ENCODE measurements around the gene MACROD2. TPM values are rescaled to one million over a fixed set of nuclear protein-coding genes. Genes with fewer than 3 reads are reported as not detected.

The MACROD2 gene
- total RNA-seq, 1 experiment from 2014 or later, result 3.7 TPM

GRCh38 chr20:15091421-15092037, 1096.2 kb downstream of the MACROD2 start:
- ChIA-PET POLR2A (no interaction called here), RAD21 (ENCODE audit: low non-redundant PET in 1 of 2, low total read pairs in 2 of 2, uncharacterized antibody in 2 of 2, unreplicated experiment in 2 of 2) (no interaction called here)

GRCh38 chr20:15098351-15098750, 1103.0 kb downstream of the MACROD2 start:
- intact Hi-C loops (cut with micrococcal nuclease), result no loop called here
- H3K27me3 ChIP-seq (ENCODE audit: insufficient read depth, low read length), result no peaks in the 10 kb centered on the region
- no peaks in the 10 kb centered on the region for H4K20me1 ChIP-seq (ENCODE audit: insufficient read depth)
- BruUV-seq (replicated peaks), result no TSS peak
- no peak overlapping the region for H3K4me3 ChIP-seq (replicated peaks in 1 of 2; ENCODE audit: low read depth in 1 of 2, low read length in 2 of 2)
- CTCF ChIA-PET, result no interaction called here
- no peak overlapping the region for H2AFZ ChIP-seq (ENCODE audit: low read depth, low read length, poor library complexity, severe bottlenecking)
- H3K4me2 ChIP-seq (ENCODE audit: low read length), result no peak overlapping the region
- no peaks in the 10 kb centered on the region; a peak in 1 of 4 replicates for H3K9me3 ChIP-seq (ENCODE audit: control insufficient read depth in 1 of 2, insufficient read depth in 1 of 2, low read depth in 1 of 2, low read length in 2 of 2)
- no peaks in the 10 kb centered on the region for H3K79me2 ChIP-seq (ENCODE audit: insufficient read depth, low read length)
- no peak for DNase-seq (ENCODE audit: low read depth, low spot score)
- H3K36me3 ChIP-seq (ENCODE audit: control insufficient read depth in 1 of 2, insufficient read depth in 2 of 2, low read length in 2 of 2), result no peaks in the 10 kb centered on the region
- RAD21 ChIA-PET (ENCODE audit: low non-redundant PET in 1 of 2, low total read pairs in 2 of 2, uncharacterized antibody in 2 of 2, unreplicated experiment in 2 of 2), result no interaction called here
- no peak overlapping the region for H3K9ac ChIP-seq (ENCODE audit: low read length)
- POLR2A ChIA-PET, result no interaction called here
- no peak overlapping the region for H3K27ac ChIP-seq (ENCODE audit: low read depth, low read length)
- H3K9me2 ChIP-seq (ENCODE audit: insufficient read depth), result no peaks in the 10 kb centered on the region
- no peak for ATAC-seq
- H3K4me1 ChIP-seq (ENCODE audit: control insufficient read depth in 1 of 2, insufficient read depth in 2 of 2, low read length in 2 of 2), result no peaks in the 10 kb centered on the region
- TF ChIP-seq POLR2A (IDR thresholded peaks at IDR 0.05; ENCODE audit: borderline replicate concordance, extremely low read depth, insufficient read depth, insufficient read length), result no peak
- TF ChIP-seq POLR2AphosphoS5 (IDR thresholded peaks at IDR 0.05; ENCODE audit: low read depth, low read length), result no peak
- no peak for TF ChIP-seq EZH2phosphoT487 (IDR thresholded peaks at IDR 0.05; ENCODE audit: borderline replicate concordance)
- no peak for TF ChIP-seq TCF7L2 (IDR thresholded peaks at IDR 0.05; ENCODE audit: borderline replicate concordance, extremely low read depth, insufficient read depth, insufficient read length)
- TF ChIP-seq CEBPB (IDR thresholded peaks at IDR 0.05; ENCODE audit: low read depth), result no peak
- no peak for TF ChIP-seq CBX3 (IDR thresholded peaks at IDR 0.05; ENCODE audit: low read depth)
- no peak for TF ChIP-seq ZFX (IDR thresholded peaks at IDR 0.05)
- no peak for TF ChIP-seq YY1 (IDR thresholded peaks at IDR 0.05; ENCODE audit: extremely low read depth, insufficient replicate concordance, low read depth, low read length)
- TF ChIP-seq MAX (IDR thresholded peaks at IDR 0.05), result no peak
- TF ChIP-seq CTCF (IDR thresholded peaks at IDR 0.05 in 2 of 3, conservative IDR thresholded peaks at IDR 0.05 in 1 of 3; ENCODE audit: borderline replicate concordance in 1 of 3, insufficient read depth in 1 of 3, low read depth in 2 of 3, low read length in 2 of 3), result no peak
- no peak for TF ChIP-seq SIN3A (IDR thresholded peaks at IDR 0.05; ENCODE audit: low read depth)
- TF ChIP-seq EZH2 (IDR thresholded peaks at IDR 0.05), result no peak
- no peak for TF ChIP-seq FOSL1 (IDR thresholded peaks at IDR 0.05; ENCODE audit: low read depth)
- TF ChIP-seq SP1 (IDR thresholded peaks at IDR 0.05; ENCODE audit: low read depth), result no peak

More at GRCh38 chr20:15091421-15092037, 1096.2 kb downstream of the MACROD2 start:
- CTCF ChIA-PET, result no interaction called here
- no peaks in the 10 kb centered on the region for H3K36me3 ChIP-seq (ENCODE audit: control insufficient read depth in 1 of 2, insufficient read depth in 2 of 2, low read length in 2 of 2)
- no TSS peak for BruUV-seq (replicated peaks)
- no peak for TF ChIP-seq CEBPB (IDR thresholded peaks at IDR 0.05; ENCODE audit: low read depth)
- no peak for TF ChIP-seq POLR2AphosphoS5 (IDR thresholded peaks at IDR 0.05; ENCODE audit: low read depth, low read length)
- no peak for TF ChIP-seq POLR2A (IDR thresholded peaks at IDR 0.05; ENCODE audit: borderline replicate concordance, extremely low read depth, insufficient read depth, insufficient read length)
- TF ChIP-seq ELF1 (IDR thresholded peaks at IDR 0.05; ENCODE audit: borderline replicate concordance, low read depth), result no peak
- TF ChIP-seq FOSL1 (IDR thresholded peaks at IDR 0.05; ENCODE audit: low read depth), result no peak
- TF ChIP-seq CBX3 (IDR thresholded peaks at IDR 0.05; ENCODE audit: low read depth), result no peak
- TF ChIP-seq JUND (IDR thresholded peaks at IDR 0.05), result no peak
- H3K27ac ChIP-seq (ENCODE audit: low read depth, low read length), result no peak overlapping the region
- H4K20me1 ChIP-seq (ENCODE audit: insufficient read depth), result no peaks in the 10 kb centered on the region
- no peaks in the 10 kb centered on the region for H3K9me2 ChIP-seq (ENCODE audit: insufficient read depth)
- intact Hi-C loops (cut with micrococcal nuclease), result no loop called here
- ATAC-seq (no peak), DNase-seq (ENCODE audit: low read depth, low spot score) (no peak)
- no peak overlapping the region for H3K9ac ChIP-seq (ENCODE audit: low read length)
- no peak overlapping the region for H2AFZ ChIP-seq (ENCODE audit: low read depth, low read length, poor library complexity, severe bottlenecking)
- no peaks in the 10 kb centered on the region for H3K4me1 ChIP-seq (ENCODE audit: control insufficient read depth in 1 of 2, insufficient read depth in 2 of 2, low read length in 2 of 2)
- no peaks in the 10 kb centered on the region for H3K9me3 ChIP-seq (ENCODE audit: control insufficient read depth in 1 of 2, insufficient read depth in 1 of 2, low read depth in 1 of 2, low read length in 2 of 2)
- no peaks in the 10 kb centered on the region for H3K27me3 ChIP-seq (ENCODE audit: insufficient read depth, low read length)
- H3K79me2 ChIP-seq (ENCODE audit: insufficient read depth, low read length), result no peaks in the 10 kb centered on the region
- no peak overlapping the region for H3K4me3 ChIP-seq (replicated peaks in 1 of 2; ENCODE audit: low read depth in 1 of 2, low read length in 2 of 2)
- H3K4me2 ChIP-seq (ENCODE audit: low read length), result no peak overlapping the region

Measured in HCT116 (cell line).